Type B pancreatic cell (in vitro differentiated cells): Measurements from ENCODE around the gene ST8SIA5. TPM values are rescaled to one million over a fixed set of nuclear protein-coding genes. Genes with fewer than 3 reads are reported as not detected.

Experiments
- DNase-seq: peaks from one replicate; pipeline ENCODE4 v3.0.0; 2021; ENCODE audit warnings: mixed read lengths; ENCODE audit not compliant: unreplicated experiment; ENCODE audit errors: extremely low spot score
- H3K27ac Mint-ChIP-seq: 2 replicates; pipeline ENCODE4 v1.8.0; 2021; ENCODE audit warnings: mild to moderate bottlenecking, mixed read lengths
- H3K27me3 Mint-ChIP-seq: 2 replicates; pipeline ENCODE4 v1.8.0; 2021; ENCODE audit warnings: mixed read lengths
- H3K36me3 Mint-ChIP-seq: 2 replicates; pipeline ENCODE4 v1.8.0; 2021; ENCODE audit warnings: mixed read lengths
- H3K4me1 Mint-ChIP-seq: one replicate; pipeline ENCODE4 v1.8.0; 2021; ENCODE audit warnings: mixed read lengths; ENCODE audit not compliant: unreplicated experiment
- H3K4me3 Mint-ChIP-seq: 2 replicates; pipeline ENCODE4 v1.8.0; 2021; ENCODE audit warnings: mild to moderate bottlenecking, mixed read lengths
- H3K9me3 Mint-ChIP-seq: 2 replicates; pipeline ENCODE4 v1.8.0; 2021; ENCODE audit warnings: mixed read lengths
- CTCF ChIP-seq: fragments of 200-600 bp; sonication (generic); conservative IDR thresholded peaks from 2 replicates; pipeline ENCODE4 v1.5.0; 2021; ENCODE audit warnings: antibody characterized with exemption, mild to moderate bottlenecking
- total RNA-seq: library from RNA; stranded (reverse); gene quantifications from 2 replicates; pipeline ENCODE4 v1.2.1, GENCODE V29; 2021; ENCODE audit warnings: low replicate concordance

The ST8SIA5 gene
- total RNA-seq, 1 donor from 2014 or later: 0.94 TPM

DNA sequence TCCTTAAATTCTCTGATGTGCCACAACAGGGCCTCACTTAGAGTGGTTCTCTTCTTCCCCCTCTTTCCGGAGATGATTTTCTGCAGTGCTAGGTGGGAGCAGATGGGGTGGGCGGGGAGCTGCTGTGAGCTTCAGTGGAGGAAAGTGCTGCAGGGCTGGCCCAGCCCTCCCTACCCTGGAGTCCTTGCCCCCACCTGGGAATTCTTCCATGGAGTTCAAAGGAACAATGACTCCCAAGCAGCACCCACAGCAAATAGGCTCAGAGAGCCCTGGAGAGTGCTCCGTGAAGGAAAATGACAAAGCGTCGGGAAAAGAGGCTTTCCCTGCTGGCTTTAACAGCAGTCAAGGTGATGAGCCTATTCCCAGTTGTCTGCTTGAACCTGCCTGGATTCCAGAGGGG lies 128.6 kb downstream of the ST8SIA5 start:
- H3K36me3 Mint-ChIP-seq: no peaks in the 10 kb centered on the region
- no peak overlapping the region for H3K27ac Mint-ChIP-seq
- DNase-seq: peak; percentile 15
- peaks cover 28% of the 10 kb centered on the region for H3K27me3 Mint-ChIP-seq
- H3K4me3 Mint-ChIP-seq: no peak overlapping the region
- no peaks in the 10 kb centered on the region for H3K9me3 Mint-ChIP-seq
- TF ChIP-seq CTCF: no peak
- H3K4me1 Mint-ChIP-seq: no peaks in the 10 kb centered on the region

DNA sequence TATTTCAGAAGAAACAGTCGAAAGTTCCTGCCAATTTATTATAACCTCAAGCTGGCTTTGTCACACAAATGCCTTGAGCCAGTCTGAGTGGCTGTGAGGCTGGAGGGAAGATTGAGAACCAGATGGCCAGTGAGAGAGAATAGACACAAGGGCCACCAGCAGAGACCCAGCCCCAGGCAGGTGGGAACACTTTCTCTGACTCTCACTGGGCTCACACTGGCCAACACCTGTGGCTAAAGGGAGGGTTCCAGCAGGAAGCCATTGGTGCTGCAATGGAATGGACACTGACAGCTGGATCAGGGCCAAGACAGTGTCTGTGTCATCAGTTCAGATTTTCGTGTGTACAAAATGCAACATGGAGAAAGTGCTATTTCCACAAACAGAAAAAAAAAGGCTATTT lies 129.7 kb downstream of the ST8SIA5 start:
- no peaks in the 10 kb centered on the region for H3K36me3 Mint-ChIP-seq
- peak; percentile 18 for DNase-seq
- H3K27me3 Mint-ChIP-seq: peaks cover 28% of the 10 kb centered on the region
- H3K27ac Mint-ChIP-seq: no peak overlapping the region
- no peaks in the 10 kb centered on the region for H3K9me3 Mint-ChIP-seq
- H3K4me3 Mint-ChIP-seq: no peak overlapping the region
- no peak for TF ChIP-seq CTCF
- H3K4me1 Mint-ChIP-seq: no peaks in the 10 kb centered on the region

- Mint-ChIP-seq H3K36me3 (no peaks in the 10 kb centered on the region), H3K27ac (no peak overlapping the region), H3K4me1 (no peaks in the 10 kb centered on the region), H3K9me3 (no peaks in the 10 kb centered on the region), H3K4me3 (no peak overlapping the region), H3K27me3 (peaks cover 22% of the 10 kb centered on the region)
- no peak for TF ChIP-seq CTCF
- DNase-seq: peak; percentile 29
Measured at GRCh38 chr18:46625069-46625468, 131.8 kb downstream of the ST8SIA5 start.

GRCh38 chr18:46624127-46624526 lies 132.7 kb downstream of the ST8SIA5 start:
- no peak overlapping the region for H3K4me3 Mint-ChIP-seq
- DNase-seq: peak; percentile 62
- H3K36me3 Mint-ChIP-seq: no peaks in the 10 kb centered on the region
- H3K4me1 Mint-ChIP-seq: no peaks in the 10 kb centered on the region
- TF ChIP-seq CTCF: no peak
- peaks cover 22% of the 10 kb centered on the region for H3K27me3 Mint-ChIP-seq
- no peaks in the 10 kb centered on the region for H3K9me3 Mint-ChIP-seq
- no peak overlapping the region for H3K27ac Mint-ChIP-seq

- Mint-ChIP-seq H3K4me3 (no peak overlapping the region), H3K36me3 (no peaks in the 10 kb centered on the region), H3K27ac (no peak overlapping the region), H3K4me1 (no peaks in the 10 kb centered on the region), H3K27me3 (peaks cover 19% of the 10 kb centered on the region), H3K9me3 (no peaks in the 10 kb centered on the region)
- TF ChIP-seq CTCF: no peak
- peak; percentile 67 for DNase-seq
Measured at GRCh38 chr18:46623541-46623940, 133.3 kb downstream of the ST8SIA5 start.

- Mint-ChIP-seq H3K27me3 (peaks cover 19% of the 10 kb centered on the region), H3K9me3 (no peaks in the 10 kb centered on the region), H3K27ac (no peak overlapping the region), H3K4me1 (no peaks in the 10 kb centered on the region), H3K36me3 (no peaks in the 10 kb centered on the region), H3K4me3 (no peak overlapping the region)
- no peak for DNase-seq
- TF ChIP-seq CTCF: peak; percentile 53
Measured at GRCh38 chr18:46622999-46623398, 133.9 kb downstream of the ST8SIA5 start.
